ENCODE results near the gene NSD2. TPM values are rescaled to one million over a fixed set of nuclear protein-coding genes. Genes with fewer than 3 reads are reported as not detected.

NSD2 gene
- total RNA-seq, 2 donors from 2014 or later: 18.8 to 35.4 TPM

GRCh38 chr4:1961038-1961437 is 89.8 kb downstream of the NSD2 start:
- no peaks in the 10 kb centered on the region for H3K4me1 ChIP-seq (ENCODE audit: control insufficient read depth in 1 of 2, low read depth in 2 of 2)
- H3K4me3 ChIP-seq: no peak overlapping the region
- no peak for ATAC-seq (ENCODE audit: insufficient number of reproducible peaks, low FRiP score, low read depth)
- H3K27ac ChIP-seq: no peak overlapping the region
- TF ChIP-seq CTCF (IDR thresholded peaks at IDR 0.05): no peak
- H3K9me3 ChIP-seq: no peaks in the 10 kb centered on the region
- peaks cover 19% of the 10 kb centered on the region for H3K36me3 ChIP-seq
- DNase-seq (ENCODE audit: low spot score): no peak
- H3K27me3 ChIP-seq (replicated peaks; ENCODE audit: insufficient read depth): no peaks in the 10 kb centered on the region

- Histone ChIP-seq H3K4me1 (ENCODE audit: control insufficient read depth in 1 of 2, low read depth in 2 of 2) (no peaks in the 10 kb centered on the region), H3K27me3 (replicated peaks; ENCODE audit: insufficient read depth) (no peaks in the 10 kb centered on the region), H3K4me3 (no peak overlapping the region), H3K36me3 (peaks cover 19% of the 10 kb centered on the region), H3K27ac (no peak overlapping the region), H3K9me3 (no peaks in the 10 kb centered on the region)
- TF ChIP-seq CTCF (IDR thresholded peaks at IDR 0.05): no peak
- ATAC-seq (ENCODE audit: insufficient number of reproducible peaks, low FRiP score, low read depth) (no peak), DNase-seq (ENCODE audit: low spot score) (no peak)
Observed at GRCh38 chr4:1961563-1961962, 90.4 kb downstream of the NSD2 start.

- no peaks in the 10 kb centered on the region for H3K4me1 ChIP-seq (ENCODE audit: control insufficient read depth in 1 of 2, low read depth in 2 of 2)
- no peaks in the 10 kb centered on the region for H3K27me3 ChIP-seq (replicated peaks; ENCODE audit: insufficient read depth)
- DNase-seq (ENCODE audit: low spot score) (no peak), ATAC-seq (ENCODE audit: insufficient number of reproducible peaks, low FRiP score, low read depth) (no peak)
- no peak overlapping the region for H3K27ac ChIP-seq
- no peak for TF ChIP-seq CTCF (IDR thresholded peaks at IDR 0.05)
- no peaks in the 10 kb centered on the region for H3K9me3 ChIP-seq
- H3K36me3 ChIP-seq: peaks cover 13% of the 10 kb centered on the region
- H3K4me3 ChIP-seq: no peak overlapping the region
Observed at GRCh38 chr4:1962980-1963379, 91.8 kb downstream of the NSD2 start.

- no peaks in the 10 kb centered on the region for H3K36me3 ChIP-seq
- no peak for TF ChIP-seq CTCF (IDR thresholded peaks at IDR 0.05)
- no peaks in the 10 kb centered on the region for H3K9me3 ChIP-seq
- H3K4me1 ChIP-seq (ENCODE audit: control insufficient read depth in 1 of 2, low read depth in 2 of 2): no peaks in the 10 kb centered on the region
- DNase-seq (ENCODE audit: low spot score): no peak
- ATAC-seq (ENCODE audit: insufficient number of reproducible peaks, low FRiP score, low read depth): no peak
- H3K27ac ChIP-seq: no peak overlapping the region
- H3K27me3 ChIP-seq (replicated peaks; ENCODE audit: insufficient read depth): no peaks in the 10 kb centered on the region
- H3K4me3 ChIP-seq: no peak overlapping the region
Observed at GRCh38 chr4:1964443-1964842, 93.2 kb downstream of the NSD2 start.

GRCh38 chr4:1964971-1965370 is 93.8 kb downstream of the NSD2 start:
- Histone ChIP-seq H3K4me3 (no peak overlapping the region), H3K9me3 (no peaks in the 10 kb centered on the region), H3K36me3 (peaks cover 3% of the 10 kb centered on the region), H3K27ac (no peak overlapping the region), H3K4me1 (ENCODE audit: control insufficient read depth in 1 of 2, low read depth in 2 of 2) (no peaks in the 10 kb centered on the region), H3K27me3 (replicated peaks; ENCODE audit: insufficient read depth) (no peaks in the 10 kb centered on the region)
- DNase-seq (ENCODE audit: low spot score): no peak
- ATAC-seq (ENCODE audit: insufficient number of reproducible peaks, low FRiP score, low read depth): no peak
- no peak for TF ChIP-seq CTCF (IDR thresholded peaks at IDR 0.05)
